Osteoblast (primary cell): ENCODE data around the gene OR7G1. TPM values are rescaled to one million over a fixed set of nuclear protein-coding genes. Genes with fewer than 3 reads are reported as not detected.
"Not testable (repeated sequence)": the region's sequence is repeated elsewhere in the genome, so short reads cannot be mapped to it uniquely, and the experiment has no call there.

Experiments
- DNase-seq: peaks from one replicate; pipeline ENCODE4 v3.0.0; 2011; ENCODE audit warnings: low spot score, mixed read lengths; ENCODE audit not compliant: insufficient read length; ENCODE audit errors: missing footprints
- H2AFZ ChIP-seq: 2 replicates; pipeline ENCODE4 v1.6.0; 2011; ENCODE audit warnings: mild to moderate bottlenecking, low read length
- H3K27ac ChIP-seq: 2 replicates; pipeline ENCODE4 v1.5.1; 2011; ENCODE audit warnings: mild to moderate bottlenecking, low read depth, low read length, moderate library complexity
- H3K27me3 ChIP-seq: 2 replicates; pipeline ENCODE4 v1.6.0; 2012; ENCODE audit warnings: mild to moderate bottlenecking, control low read depth, inconsistent platforms, low read length, moderate library complexity; ENCODE audit not compliant: insufficient read depth
- H3K36me3 ChIP-seq: 2 replicates; pipeline ENCODE4 v1.5.1; 2011; ENCODE audit warnings: mild to moderate bottlenecking, low read length, control low read depth, moderate library complexity; ENCODE audit not compliant: insufficient read depth
- H3K4me1 ChIP-seq: 2 replicates; pipeline ENCODE4 v1.5.1; 2011; ENCODE audit warnings: mild to moderate bottlenecking, low read length, control low read depth, moderate library complexity; ENCODE audit not compliant: insufficient read depth
- H3K4me2 ChIP-seq: 2 replicates; pipeline ENCODE4 v1.6.0; 2011; ENCODE audit warnings: mild to moderate bottlenecking, low read length; ENCODE audit not compliant: insufficient read depth
- H3K4me3 ChIP-seq: fragments of 200-600 bp; sonication (generic); 3 replicates; pipeline ENCODE4 v1.5.1; 2012; ENCODE audit warnings: mild to moderate bottlenecking, low read length, inconsistent platforms; ENCODE audit not compliant: insufficient read depth
- H3K79me2 ChIP-seq: 2 replicates; pipeline ENCODE4 v1.6.0; 2012; ENCODE audit warnings: mild to moderate bottlenecking, low read length, control low read depth, inconsistent platforms; ENCODE audit not compliant: insufficient read depth
- H3K9me3 ChIP-seq: 2 replicates; pipeline ENCODE4 v1.5.1; 2011; ENCODE audit warnings: low read depth, low read length, control low read depth
- H4K20me1 ChIP-seq: 2 replicates; pipeline ENCODE4 v1.6.0; 2012; ENCODE audit warnings: mild to moderate bottlenecking, low read length, control low read depth; ENCODE audit not compliant: insufficient read depth
- total RNA-seq: library from RNA; depleted of rRNA; stranded (reverse); fragments of >200 nt; gene quantifications from 2 replicates; pipeline ENCODE4 v1.2.3, GENCODE V29; 2012
- TF ChIP-seq, protein P1 (sequence below): IDR thresholded peaks from 2 replicates; pipeline ENCODE4 v1.5.1; 2011; ENCODE audit warnings: mild to moderate bottlenecking, low read depth, low read length, moderate library complexity; ENCODE audit errors: extremely low read depth

OR7G1 gene
- total RNA-seq, 1 donor: not detected

DNA sequence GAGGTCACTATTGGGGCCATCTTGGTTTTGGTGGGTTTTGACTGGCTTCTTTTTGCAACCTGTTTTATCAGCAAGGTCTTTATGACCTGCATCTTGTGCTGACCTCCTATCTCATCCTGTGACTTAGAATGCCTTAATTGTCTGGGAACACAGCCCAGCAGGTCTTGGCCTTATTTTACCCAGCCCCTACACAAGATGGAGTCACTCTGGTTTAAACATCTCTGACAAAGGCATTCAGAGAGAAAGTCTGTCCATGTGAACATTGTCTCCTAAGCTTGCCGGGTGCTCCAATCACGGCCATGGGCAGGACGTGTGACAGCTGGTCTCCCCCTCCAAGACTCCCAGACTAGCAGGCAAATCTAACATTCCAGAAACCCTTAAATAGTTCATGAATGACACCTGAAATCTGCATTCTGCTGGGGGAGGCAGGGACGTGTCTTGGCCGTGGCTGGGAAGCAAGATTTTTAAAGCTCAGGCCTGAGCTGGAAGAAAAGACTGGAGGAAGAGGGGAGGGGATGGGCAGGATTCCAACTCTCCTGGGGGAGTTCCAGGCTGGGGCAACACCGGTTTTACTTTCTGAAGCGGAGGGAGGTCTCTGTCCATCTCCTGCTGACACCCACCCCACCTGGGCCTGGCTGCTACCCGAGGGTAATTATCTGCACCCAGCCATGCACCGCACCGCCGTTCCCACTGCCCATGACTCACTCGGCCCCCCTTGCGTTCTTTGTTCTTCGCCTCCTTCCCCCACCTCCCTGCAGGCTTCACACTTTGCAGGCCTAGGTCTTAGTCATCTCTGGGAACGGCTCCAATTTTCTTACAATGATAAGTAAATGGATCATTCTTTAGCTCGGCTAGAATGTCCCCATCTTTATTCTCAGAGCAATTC is 40.3 kb downstream of the OR7G1 start:
- H3K4me2 ChIP-seq: no peak overlapping the region
- H3K4me3 ChIP-seq: no peak overlapping the region
- no peak overlapping the region for H2AFZ ChIP-seq
- no peaks in the 10 kb centered on the region for H3K27me3 ChIP-seq
- H3K4me1 ChIP-seq: peaks cover 3% of the 10 kb centered on the region
- no peaks in the 10 kb centered on the region for H3K36me3 ChIP-seq
- peak; percentile 93 for DNase-seq
- no peak overlapping the region for H3K27ac ChIP-seq
- no peaks in the 10 kb centered on the region for H3K79me2 ChIP-seq
- TF ChIP-seq, protein P1, sequence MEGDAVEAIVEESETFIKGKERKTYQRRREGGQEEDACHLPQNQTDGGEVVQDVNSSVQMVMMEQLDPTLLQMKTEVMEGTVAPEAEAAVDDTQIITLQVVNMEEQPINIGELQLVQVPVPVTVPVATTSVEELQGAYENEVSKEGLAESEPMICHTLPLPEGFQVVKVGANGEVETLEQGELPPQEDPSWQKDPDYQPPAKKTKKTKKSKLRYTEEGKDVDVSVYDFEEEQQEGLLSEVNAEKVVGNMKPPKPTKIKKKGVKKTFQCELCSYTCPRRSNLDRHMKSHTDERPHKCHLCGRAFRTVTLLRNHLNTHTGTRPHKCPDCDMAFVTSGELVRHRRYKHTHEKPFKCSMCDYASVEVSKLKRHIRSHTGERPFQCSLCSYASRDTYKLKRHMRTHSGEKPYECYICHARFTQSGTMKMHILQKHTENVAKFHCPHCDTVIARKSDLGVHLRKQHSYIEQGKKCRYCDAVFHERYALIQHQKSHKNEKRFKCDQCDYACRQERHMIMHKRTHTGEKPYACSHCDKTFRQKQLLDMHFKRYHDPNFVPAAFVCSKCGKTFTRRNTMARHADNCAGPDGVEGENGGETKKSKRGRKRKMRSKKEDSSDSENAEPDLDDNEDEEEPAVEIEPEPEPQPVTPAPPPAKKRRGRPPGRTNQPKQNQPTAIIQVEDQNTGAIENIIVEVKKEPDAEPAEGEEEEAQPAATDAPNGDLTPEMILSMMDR: no peak
- no peaks in the 10 kb centered on the region for H3K9me3 ChIP-seq
- H4K20me1 ChIP-seq: no peaks in the 10 kb centered on the region

DNA sequence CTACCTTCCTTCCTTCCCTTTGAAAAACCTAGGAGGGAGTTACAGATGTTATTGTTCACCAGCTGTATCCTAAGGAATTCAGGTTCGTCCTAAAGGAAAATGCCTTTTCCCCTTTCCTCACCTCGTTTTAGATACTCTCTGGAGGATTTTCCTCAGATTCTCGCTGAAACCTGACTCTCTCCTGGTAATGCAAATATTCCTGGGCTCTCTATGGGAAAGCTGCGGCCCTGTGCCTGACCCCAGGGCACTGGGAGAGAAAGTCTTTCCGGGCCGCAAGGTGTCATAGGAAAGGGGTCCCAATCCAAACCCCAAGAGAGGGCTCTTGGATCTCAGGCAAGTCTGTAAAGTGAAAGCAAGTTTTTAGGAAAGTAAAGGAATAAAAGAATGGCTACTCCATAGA is 41.8 kb downstream of the OR7G1 start:
- no peaks in the 10 kb centered on the region for H3K79me2 ChIP-seq
- H3K9me3 ChIP-seq: no peaks in the 10 kb centered on the region
- no peaks in the 10 kb centered on the region for H4K20me1 ChIP-seq
- H3K4me1 ChIP-seq: peaks cover 3% of the 10 kb centered on the region
- H3K36me3 ChIP-seq: no peaks in the 10 kb centered on the region
- H2AFZ ChIP-seq: no peak overlapping the region
- TF ChIP-seq, protein P1: no peak
- H3K4me2 ChIP-seq: no peak overlapping the region
- H3K4me3 ChIP-seq: no peak overlapping the region
- DNase-seq: no peak
- H3K27me3 ChIP-seq: no peaks in the 10 kb centered on the region
- no peak overlapping the region for H3K27ac ChIP-seq

DNA sequence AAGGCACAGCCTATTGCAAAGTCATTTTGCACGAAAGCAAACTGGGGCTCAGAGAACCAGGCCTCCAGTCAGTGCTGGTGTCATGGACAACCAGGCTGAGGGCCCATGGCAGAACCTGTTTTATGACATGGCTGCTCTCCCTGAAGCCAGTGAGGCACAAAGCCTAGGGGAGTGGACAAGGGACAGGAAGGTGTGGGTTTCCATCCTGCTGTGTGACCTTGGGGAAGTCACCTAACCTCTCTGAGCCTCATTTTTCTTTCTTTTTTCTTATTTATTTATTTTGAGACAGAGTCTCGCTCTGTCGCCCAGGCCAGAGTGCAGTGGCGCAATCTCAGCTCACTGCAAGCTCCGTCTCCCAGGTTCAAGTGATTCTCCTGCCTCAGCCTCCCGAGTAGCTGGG is 43.8 kb downstream of the OR7G1 start:
- H3K27ac ChIP-seq, H3K4me2 ChIP-seq, H3K36me3 ChIP-seq, H2AFZ ChIP-seq, H3K4me3 ChIP-seq, H3K27me3 ChIP-seq, H3K9me3 ChIP-seq, H4K20me1 ChIP-seq, H3K79me2 ChIP-seq, DNase-seq, H3K4me1 ChIP-seq: not testable (repeated sequence)

DNA sequence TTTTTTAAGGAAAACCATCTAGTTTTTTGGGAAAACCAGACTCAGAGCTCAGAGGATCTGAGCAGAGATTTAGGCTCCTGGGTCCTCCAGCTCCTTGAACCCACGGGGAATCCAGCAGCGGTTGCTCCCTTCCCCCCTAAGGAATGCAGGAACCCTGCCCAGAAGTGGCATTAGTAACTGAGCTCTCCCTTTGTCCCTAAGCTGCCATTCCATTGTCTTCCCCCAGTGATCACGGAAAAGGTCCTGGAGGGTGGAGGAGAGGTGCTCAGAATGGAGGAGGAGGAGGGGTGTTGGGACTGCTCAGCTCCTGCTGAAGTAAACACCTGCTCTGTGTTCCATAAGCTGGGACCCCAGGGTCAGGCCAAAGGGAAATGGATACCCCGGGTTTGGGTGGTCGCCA is 45.5 kb downstream of the OR7G1 start:
- Histone ChIP-seq H3K4me1 (no peaks in the 10 kb centered on the region), H3K4me2 (no peak overlapping the region), H3K27me3 (no peaks in the 10 kb centered on the region), H3K79me2 (no peaks in the 10 kb centered on the region), H3K27ac (no peak overlapping the region), H3K36me3 (no peaks in the 10 kb centered on the region), H2AFZ (no peak overlapping the region), H3K9me3 (no peaks in the 10 kb centered on the region), H4K20me1 (no peaks in the 10 kb centered on the region), H3K4me3 (no peak overlapping the region)
- TF ChIP-seq, protein P1: no peak
- no peak for DNase-seq
